ENCODE measurements around the gene PFKFB3. TPM values are rescaled to one million over a fixed set of nuclear protein-coding genes. Genes with fewer than 3 reads are reported as not detected.

Gene PFKFB3
- total and polyA plus RNA-seq, 2 of the 4 experiments (the other 2 are of a cell fraction) = 34.1 to 45.5 TPM

GRCh38 chr10:6221971-6222751 lies 19.4 kb downstream of the PFKFB3 start:
- DNase-seq (peak; percentile 29), ATAC-seq (ENCODE audit: low read depth) (peak; percentile 67)
- peak overlapping the region; percentile 64; the same call in 1 of the 2 replicates for H3K23ac ChIP-seq (ENCODE audit: low read depth, low read length)
- peak; percentile 90 for TF ChIP-seq BHLHE40 (IDR thresholded peaks at IDR 0.05; ENCODE audit: low read depth, low read length)
- peak; percentile 52 for TF ChIP-seq USF2 (IDR thresholded peaks at IDR 0.05; ENCODE audit: low read depth, low read length)
- TF ChIP-seq RAD21 (IDR thresholded peaks at IDR 0.05; ENCODE audit: low read length) = no peak
- dilution Hi-C loops (cut with HindIII; ENCODE audit: low sequenced_read_pairs, unreplicated experiment) = no loop called here
- H4K20me1 ChIP-seq (ENCODE audit: insufficient read depth, low read length) = peaks cover 41% of the 10 kb centered on the region
- peak overlapping the region; percentile 53; the same call in 1 of the 2 replicates for H2BK20ac ChIP-seq (ENCODE audit: low read depth, low read length)
- H3K4ac ChIP-seq (ENCODE audit: low read depth, low read length) = peak overlapping the region; percentile 86
- H3K56ac ChIP-seq (ENCODE audit: extremely low read depth, insufficient read depth, low read length) = 0 out of 2 replicates have a peak overlapping the region, but pooled peaks have one; percentile 3
- H3K27me3 ChIP-seq (ENCODE audit: control insufficient read depth, insufficient read depth, low read length) = no peaks in the 10 kb centered on the region
- peaks cover 4% of the 10 kb centered on the region for H3K4me1 ChIP-seq (ENCODE audit: control insufficient read depth, insufficient read depth, low read length)
- peak overlapping the region; percentile 24; the same call in 1 of the 2 replicates for H3K9ac ChIP-seq (ENCODE audit: low read depth, low read length)
- H3K79me1 ChIP-seq (ENCODE audit: low read depth in 1 of 2, low read length in 2 of 2) = peaks cover 30 to 90% of the 10 kb centered on the region in 2 experiments
- H2AK9ac ChIP-seq (replicated peaks; ENCODE audit: low read depth, low read length, poor library complexity) = peak overlapping the region; percentile 22
- no peak overlapping the region for H3K4me3 ChIP-seq (ENCODE audit: insufficient read depth, low read depth, low read length)
- CTCF ChIA-PET = no interaction called here
- H3K27ac ChIP-seq (ENCODE audit: insufficient read depth, low read length) = peak overlapping the region; percentile 48
- no peak overlapping the region; the same call in 1 of the 2 replicates for H3K18ac ChIP-seq (ENCODE audit: low read depth, low read length)
- H2BK120ac ChIP-seq (ENCODE audit: low read depth, low read length) = peak overlapping the region; percentile 84
- BruUV-seq (replicated peaks) = no TSS peak
- peak overlapping the region; percentile 63 for H3K14ac ChIP-seq (replicated peaks; ENCODE audit: low read depth, low read length)
- POLR2A ChIA-PET (ENCODE audit: unreplicated experiment) = no interaction called here
- H2BK5ac ChIP-seq (ENCODE audit: low read depth, low read length, poor library complexity, severe bottlenecking) = peak overlapping the region; percentile 86
- peak overlapping the region; percentile 80 for H2AK5ac ChIP-seq (ENCODE audit: low read depth, low read length)
- H4K5ac ChIP-seq (ENCODE audit: low read depth, low read length) = no peak overlapping the region
- H2AFZ ChIP-seq (replicated peaks; ENCODE audit: low read length, poor library complexity) = peak overlapping the region; percentile 48
- peak overlapping the region; percentile 13; the same call in 1 of the 3 replicates for H2BK15ac ChIP-seq (ENCODE audit: low read depth, low read length)
- H3K36me3 ChIP-seq (ENCODE audit: control insufficient read depth, insufficient read depth, low read length) = peaks cover 90% of the 10 kb centered on the region
- in situ Hi-C loops (cut with MboI; ENCODE audit: low sequenced_read_pairs) = loop anchor here (10.0 kb wide), 1 partner anchor 173 kb away; no protein-coding TSS in a partner anchor
- no peak overlapping the region for H3K4me2 ChIP-seq (ENCODE audit: low read depth, low read length)
- intact Hi-C loops (cut with micrococcal nuclease) = no loop called here
- H3K9me3 ChIP-seq (ENCODE audit: control insufficient read depth, insufficient read depth, low read length) = no peaks in the 10 kb centered on the region
- 63% methylated on average over 11 of the region's 21 CpGs; no CpG with 5 or more reads in 1 of the 2 experiments for WGBS, 2 experiments (ENCODE audit: extremely low coverage in 2 of 2, insufficient read length in 1 of 2)
- peak overlapping the region; percentile 84 for H4K91ac ChIP-seq (ENCODE audit: insufficient read depth, low read depth, low read length)
- H4K8ac ChIP-seq (ENCODE audit: low read depth in 2 of 2, low read length in 2 of 2) = peak overlapping the region; percentile 58 to 81
- peaks cover 7% of the 10 kb centered on the region; the same call in 1 of the 2 replicates for H3K9me1 ChIP-seq (ENCODE audit: insufficient read depth, low read length)
